HepG2 (cell line): ENCODE results near the gene NATD1. TPM values are rescaled to one million over a fixed set of nuclear protein-coding genes. Genes with fewer than 3 reads are reported as not detected.

Source experiments
- ETV5 ChIP-seq: IDR thresholded peaks from 2 replicates; pipeline ENCODE4 v1.6.1; 2018; ENCODE audit warnings: missing biosample characterization, missing genetic modification reagents, inconsistent platforms, borderline replicate concordance
- HHEX ChIP-seq: IDR thresholded peaks from 2 replicates; pipeline ENCODE4 v1.6.1; 2016; ENCODE audit warnings: control low read depth
- ZFP36L1 ChIP-seq: sonication (generic); formaldehyde crosslinking; IDR thresholded peaks from 2 replicates; pipeline ENCODE4 v1.8.0; 2022; ENCODE audit warnings: mild to moderate bottlenecking, missing genetic modification reagents, moderate library complexity
- ZNF652 ChIP-seq: IDR thresholded peaks from 2 replicates; pipeline ENCODE4 v1.6.1; 2016; ENCODE audit warnings: low read depth, borderline replicate concordance
- polyA plus RNA-seq, 8 experiments: library from polyadenylated mRNA; depleted of rRNA in 3 of 8; stranded (reverse) in 7 of 8; unstranded in 1 of 8; fragments of >200 nt; fragmentation: Illumina TruSeq in 4 of 8; extraction: Trizol in 4 of 8; gene quantifications; 2 replicates each; pipeline versions ENCODE4 v1.2.1 to v1.2.3, GENCODE V29; 2011 to 2016; ENCODE audit warnings: low read depth in 4 of 8, missing spikeins in 1 of 8, mixed read lengths in 1 of 8; ENCODE audit not compliant: insufficient read depth in 1 of 8
- total RNA-seq, 5 experiments: library from RNA; depleted of rRNA; stranded (reverse); fragments of >200 nt; fragmentation: Illumina TruSeq; extraction: Trizol; gene quantifications; 2 replicates each; pipeline ENCODE4 v1.2.3, GENCODE V29; 2016; ENCODE audit warnings: low read depth in 1 of 5
- TF ChIP-seq, protein P1 (sequence below): sonication (generic); formaldehyde crosslinking; IDR thresholded peaks from 2 replicates; pipeline ENCODE4 v1.5.0; 2020; ENCODE audit warnings: mild to moderate bottlenecking, missing genetic modification reagents, borderline replicate concordance
- TF ChIP-seq, protein P2 (sequence below): sonication (generic); formaldehyde crosslinking; conservative IDR thresholded peaks from 2 replicates; pipeline ENCODE4 v1.4.0; 2020; ENCODE audit warnings: mild to moderate bottlenecking, missing genetic modification reagents, moderate library complexity
- TF ChIP-seq, protein P3 (sequence below): sonication (generic); formaldehyde crosslinking; conservative IDR thresholded peaks from 2 replicates; pipeline ENCODE4 v1.4.0; 2020; ENCODE audit warnings: missing genetic modification reagents
- TF ChIP-seq, protein P4 (sequence below): sonication (generic); formaldehyde crosslinking; IDR thresholded peaks from 2 replicates; pipeline ENCODE4 v1.4.0; 2020; ENCODE audit warnings: missing genetic modification reagents
- TF ChIP-seq, protein P5 (sequence below): sonication (generic); formaldehyde crosslinking; IDR thresholded peaks from 2 replicates; pipeline ENCODE4 v1.8.1; 2023; ENCODE audit warnings: mild to moderate bottlenecking, inconsistent platforms, moderate library complexity, missing genetic modification reagents, borderline replicate concordance

The NATD1 gene
- total and polyA plus RNA-seq, 2 of the 13 experiments (the other 11 are each of a cell fraction or from before 2014, with no cell fraction given), result 0.31 to 2.3 TPM

DNA sequence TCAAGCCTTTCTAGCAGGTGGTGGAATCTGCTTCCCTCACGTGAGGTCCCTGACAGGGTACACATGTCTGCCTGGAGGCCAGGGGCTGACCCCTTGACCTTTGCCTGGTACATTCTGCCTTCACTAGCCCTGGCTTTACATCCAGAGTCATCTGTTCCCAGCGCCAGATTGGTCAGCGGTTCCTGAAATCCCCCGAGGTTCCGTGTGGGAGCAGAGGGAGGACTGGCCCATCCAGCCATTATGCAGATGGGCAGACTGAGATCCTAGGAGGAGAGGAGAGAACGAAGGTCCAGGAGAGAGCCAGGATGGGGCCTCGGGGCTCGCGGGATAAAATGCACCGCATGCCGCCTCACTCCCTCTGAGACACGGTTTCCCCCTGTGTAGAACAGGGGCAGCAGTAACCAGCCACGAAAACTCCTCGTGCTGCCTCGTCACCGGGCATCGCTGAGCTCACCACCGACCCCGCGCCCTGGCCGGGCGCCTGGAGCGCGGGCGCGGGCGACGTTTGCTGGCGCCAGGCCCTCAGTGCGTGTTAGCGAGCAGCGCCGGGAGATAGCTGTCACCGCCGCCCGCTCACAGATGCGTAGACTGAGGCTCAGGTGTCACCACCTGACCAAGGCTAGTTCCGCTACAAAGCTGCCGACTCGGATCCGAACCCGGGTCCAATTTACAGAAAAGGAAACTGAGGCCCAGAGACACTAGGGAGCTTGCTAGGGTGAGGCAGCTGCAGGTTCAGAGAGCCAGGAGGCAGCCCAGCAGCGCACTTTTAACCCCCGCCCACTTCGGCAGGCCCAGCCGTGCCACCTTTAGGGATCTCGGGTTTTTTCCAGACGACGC is 30.5 kb upstream of the NATD1 start (continued):
- TF ChIP-seq, protein P1, sequence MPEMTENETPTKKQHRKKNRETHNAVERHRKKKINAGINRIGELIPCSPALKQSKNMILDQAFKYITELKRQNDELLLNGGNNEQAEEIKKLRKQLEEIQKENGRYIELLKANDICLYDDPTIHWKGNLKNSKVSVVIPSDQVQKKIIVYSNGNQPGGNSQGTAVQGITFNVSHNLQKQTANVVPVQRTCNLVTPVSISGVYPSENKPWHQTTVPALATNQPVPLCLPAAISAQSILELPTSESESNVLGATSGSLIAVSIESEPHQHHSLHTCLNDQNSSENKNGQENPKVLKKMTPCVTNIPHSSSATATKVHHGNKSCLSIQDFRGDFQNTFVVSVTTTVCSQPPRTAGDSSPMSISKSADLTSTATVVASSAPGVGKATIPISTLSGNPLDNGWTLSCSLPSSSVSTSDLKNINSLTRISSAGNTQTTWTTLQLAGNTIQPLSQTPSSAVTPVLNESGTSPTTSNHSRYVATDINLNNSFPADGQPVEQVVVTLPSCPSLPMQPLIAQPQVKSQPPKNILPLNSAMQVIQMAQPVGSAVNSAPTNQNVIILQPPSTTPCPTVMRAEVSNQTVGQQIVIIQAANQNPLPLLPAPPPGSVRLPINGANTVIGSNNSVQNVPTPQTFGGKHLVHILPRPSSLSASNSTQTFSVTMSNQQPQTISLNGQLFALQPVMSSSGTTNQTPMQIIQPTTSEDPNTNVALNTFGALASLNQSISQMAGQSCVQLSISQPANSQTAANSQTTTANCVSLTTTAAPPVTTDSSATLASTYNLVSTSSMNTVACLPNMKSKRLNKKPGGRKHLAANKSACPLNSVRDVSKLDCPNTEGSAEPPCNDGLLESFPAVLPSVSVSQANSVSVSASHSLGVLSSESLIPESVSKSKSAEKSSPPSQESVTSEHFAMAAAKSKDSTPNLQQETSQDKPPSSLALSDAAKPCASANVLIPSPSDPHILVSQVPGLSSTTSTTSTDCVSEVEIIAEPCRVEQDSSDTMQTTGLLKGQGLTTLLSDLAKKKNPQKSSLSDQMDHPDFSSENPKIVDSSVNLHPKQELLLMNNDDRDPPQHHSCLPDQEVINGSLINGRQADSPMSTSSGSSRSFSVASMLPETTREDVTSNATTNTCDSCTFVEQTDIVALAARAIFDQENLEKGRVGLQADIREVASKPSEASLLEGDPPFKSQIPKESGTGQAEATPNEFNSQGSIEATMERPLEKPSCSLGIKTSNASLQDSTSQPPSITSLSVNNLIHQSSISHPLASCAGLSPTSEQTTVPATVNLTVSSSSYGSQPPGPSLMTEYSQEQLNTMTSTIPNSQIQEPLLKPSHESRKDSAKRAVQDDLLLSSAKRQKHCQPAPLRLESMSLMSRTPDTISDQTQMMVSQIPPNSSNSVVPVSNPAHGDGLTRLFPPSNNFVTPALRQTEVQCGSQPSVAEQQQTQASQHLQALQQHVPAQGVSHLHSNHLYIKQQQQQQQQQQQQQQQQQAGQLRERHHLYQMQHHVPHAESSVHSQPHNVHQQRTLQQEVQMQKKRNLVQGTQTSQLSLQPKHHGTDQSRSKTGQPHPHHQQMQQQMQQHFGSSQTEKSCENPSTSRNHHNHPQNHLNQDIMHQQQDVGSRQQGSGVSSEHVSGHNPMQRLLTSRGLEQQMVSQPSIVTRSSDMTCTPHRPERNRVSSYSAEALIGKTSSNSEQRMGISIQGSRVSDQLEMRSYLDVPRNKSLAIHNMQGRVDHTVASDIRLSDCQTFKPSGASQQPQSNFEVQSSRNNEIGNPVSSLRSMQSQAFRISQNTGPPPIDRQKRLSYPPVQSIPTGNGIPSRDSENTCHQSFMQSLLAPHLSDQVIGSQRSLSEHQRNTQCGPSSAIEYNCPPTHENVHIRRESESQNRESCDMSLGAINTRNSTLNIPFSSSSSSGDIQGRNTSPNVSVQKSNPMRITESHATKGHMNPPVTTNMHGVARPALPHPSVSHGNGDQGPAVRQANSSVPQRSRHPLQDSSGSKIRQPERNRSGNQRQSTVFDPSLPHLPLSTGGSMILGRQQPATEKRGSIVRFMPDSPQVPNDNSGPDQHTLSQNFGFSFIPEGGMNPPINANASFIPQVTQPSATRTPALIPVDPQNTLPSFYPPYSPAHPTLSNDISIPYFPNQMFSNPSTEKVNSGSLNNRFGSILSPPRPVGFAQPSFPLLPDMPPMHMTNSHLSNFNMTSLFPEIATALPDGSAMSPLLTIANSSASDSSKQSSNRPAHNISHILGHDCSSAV (CRISPR knock-in tag), result no peak
- TF ChIP-seq, protein P2, sequence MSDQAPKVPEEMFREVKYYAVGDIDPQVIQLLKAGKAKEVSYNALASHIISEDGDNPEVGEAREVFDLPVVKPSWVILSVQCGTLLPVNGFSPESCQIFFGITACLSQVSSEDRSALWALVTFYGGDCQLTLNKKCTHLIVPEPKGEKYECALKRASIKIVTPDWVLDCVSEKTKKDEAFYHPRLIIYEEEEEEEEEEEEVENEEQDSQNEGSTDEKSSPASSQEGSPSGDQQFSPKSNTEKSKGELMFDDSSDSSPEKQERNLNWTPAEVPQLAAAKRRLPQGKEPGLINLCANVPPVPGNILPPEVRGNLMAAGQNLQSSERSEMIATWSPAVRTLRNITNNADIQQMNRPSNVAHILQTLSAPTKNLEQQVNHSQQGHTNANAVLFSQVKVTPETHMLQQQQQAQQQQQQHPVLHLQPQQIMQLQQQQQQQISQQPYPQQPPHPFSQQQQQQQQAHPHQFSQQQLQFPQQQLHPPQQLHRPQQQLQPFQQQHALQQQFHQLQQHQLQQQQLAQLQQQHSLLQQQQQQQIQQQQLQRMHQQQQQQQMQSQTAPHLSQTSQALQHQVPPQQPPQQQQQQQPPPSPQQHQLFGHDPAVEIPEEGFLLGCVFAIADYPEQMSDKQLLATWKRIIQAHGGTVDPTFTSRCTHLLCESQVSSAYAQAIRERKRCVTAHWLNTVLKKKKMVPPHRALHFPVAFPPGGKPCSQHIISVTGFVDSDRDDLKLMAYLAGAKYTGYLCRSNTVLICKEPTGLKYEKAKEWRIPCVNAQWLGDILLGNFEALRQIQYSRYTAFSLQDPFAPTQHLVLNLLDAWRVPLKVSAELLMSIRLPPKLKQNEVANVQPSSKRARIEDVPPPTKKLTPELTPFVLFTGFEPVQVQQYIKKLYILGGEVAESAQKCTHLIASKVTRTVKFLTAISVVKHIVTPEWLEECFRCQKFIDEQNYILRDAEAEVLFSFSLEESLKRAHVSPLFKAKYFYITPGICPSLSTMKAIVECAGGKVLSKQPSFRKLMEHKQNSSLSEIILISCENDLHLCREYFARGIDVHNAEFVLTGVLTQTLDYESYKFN (CRISPR knock-in tag), result no peak
- TF ChIP-seq, protein P3, sequence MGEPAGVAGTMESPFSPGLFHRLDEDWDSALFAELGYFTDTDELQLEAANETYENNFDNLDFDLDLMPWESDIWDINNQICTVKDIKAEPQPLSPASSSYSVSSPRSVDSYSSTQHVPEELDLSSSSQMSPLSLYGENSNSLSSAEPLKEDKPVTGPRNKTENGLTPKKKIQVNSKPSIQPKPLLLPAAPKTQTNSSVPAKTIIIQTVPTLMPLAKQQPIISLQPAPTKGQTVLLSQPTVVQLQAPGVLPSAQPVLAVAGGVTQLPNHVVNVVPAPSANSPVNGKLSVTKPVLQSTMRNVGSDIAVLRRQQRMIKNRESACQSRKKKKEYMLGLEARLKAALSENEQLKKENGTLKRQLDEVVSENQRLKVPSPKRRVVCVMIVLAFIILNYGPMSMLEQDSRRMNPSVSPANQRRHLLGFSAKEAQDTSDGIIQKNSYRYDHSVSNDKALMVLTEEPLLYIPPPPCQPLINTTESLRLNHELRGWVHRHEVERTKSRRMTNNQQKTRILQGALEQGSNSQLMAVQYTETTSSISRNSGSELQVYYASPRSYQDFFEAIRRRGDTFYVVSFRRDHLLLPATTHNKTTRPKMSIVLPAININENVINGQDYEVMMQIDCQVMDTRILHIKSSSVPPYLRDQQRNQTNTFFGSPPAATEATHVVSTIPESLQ, result no peak
- TF ChIP-seq ZNF652, result no peak
- TF ChIP-seq, protein P4, sequence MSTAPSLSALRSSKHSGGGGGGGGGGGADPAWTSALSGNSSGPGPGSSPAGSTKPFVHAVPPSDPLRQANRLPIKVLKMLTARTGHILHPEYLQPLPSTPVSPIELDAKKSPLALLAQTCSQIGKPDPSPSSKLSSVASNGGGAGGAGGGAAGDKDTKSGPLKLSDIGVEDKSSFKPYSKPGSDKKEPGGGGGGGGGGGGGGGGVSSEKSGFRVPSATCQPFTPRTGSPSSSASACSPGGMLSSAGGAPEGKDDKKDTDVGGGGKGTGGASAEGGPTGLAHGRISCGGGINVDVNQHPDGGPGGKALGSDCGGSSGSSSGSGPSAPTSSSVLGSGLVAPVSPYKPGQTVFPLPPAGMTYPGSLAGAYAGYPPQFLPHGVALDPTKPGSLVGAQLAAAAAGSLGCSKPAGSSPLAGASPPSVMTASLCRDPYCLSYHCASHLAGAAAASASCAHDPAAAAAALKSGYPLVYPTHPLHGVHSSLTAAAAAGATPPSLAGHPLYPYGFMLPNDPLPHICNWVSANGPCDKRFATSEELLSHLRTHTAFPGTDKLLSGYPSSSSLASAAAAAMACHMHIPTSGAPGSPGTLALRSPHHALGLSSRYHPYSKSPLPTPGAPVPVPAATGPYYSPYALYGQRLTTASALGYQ (CRISPR knock-in tag), result no peak
- no peak for TF ChIP-seq ETV5 (CRISPR knock-in tag)
- no peak for TF ChIP-seq HHEX (CRISPR knock-in tag)
- TF ChIP-seq, protein P5, sequence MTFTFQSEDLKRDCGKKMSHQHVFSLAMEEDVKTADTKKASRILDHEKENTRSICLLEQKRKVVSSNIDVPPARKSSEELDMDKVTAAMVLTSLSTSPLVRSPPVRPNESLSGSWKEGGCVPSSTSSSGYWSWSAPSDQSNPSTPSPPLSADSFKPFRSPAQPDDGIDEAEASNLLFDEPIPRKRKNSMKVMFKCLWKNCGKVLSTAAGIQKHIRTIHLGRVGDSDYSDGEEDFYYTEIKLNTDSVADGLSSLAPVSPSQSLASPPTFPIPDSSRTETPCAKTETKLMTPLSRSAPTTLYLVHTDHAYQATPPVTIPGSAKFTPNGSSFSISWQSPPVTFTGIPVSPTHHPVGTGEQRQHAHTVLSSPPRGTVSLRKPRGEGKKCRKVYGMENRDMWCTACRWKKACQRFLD (CRISPR knock-in tag), result no peak
- TF ChIP-seq ZFP36L1, result no peak
